ENCODE data around the gene RBFOX2. TPM values are rescaled to one million over a fixed set of nuclear protein-coding genes. Genes with fewer than 3 reads are reported as not detected.
"Not testable (repeated sequence)": the region's sequence is repeated elsewhere in the genome, so short reads cannot be mapped to it uniquely, and the experiment has no call there.

The RBFOX2 gene
- total RNA-seq, 1 donor from 2014 or later = 147 TPM

GRCh38 chr22:35705141-35705540, 323.5 kb downstream of the RBFOX2 start:
- H3K4me1 Mint-ChIP-seq (ENCODE audit: low read depth) = peaks cover 36% of the 10 kb centered on the region
- H3K27me3 Mint-ChIP-seq (ENCODE audit: low read depth) = no peaks in the 10 kb centered on the region
- no peak overlapping the region for H3K4me3 Mint-ChIP-seq (ENCODE audit: unreplicated experiment)
- no peaks in the 10 kb centered on the region for H3K9me3 Mint-ChIP-seq (ENCODE audit: low read depth)
- no peak for TF ChIP-seq CTCF (IDR thresholded peaks at IDR 0.05)
- no peak for DNase-seq (ENCODE audit: low spot score)
- H3K27ac Mint-ChIP-seq (ENCODE audit: unreplicated experiment) = peak overlapping the region; percentile 54
- no peaks in the 10 kb centered on the region for H3K36me3 Mint-ChIP-seq (ENCODE audit: low read depth)

- Mint-ChIP-seq H3K27ac (ENCODE audit: unreplicated experiment) (peak overlapping the region; percentile 49), H3K27me3 (ENCODE audit: low read depth) (no peaks in the 10 kb centered on the region), H3K36me3 (ENCODE audit: low read depth) (no peaks in the 10 kb centered on the region), H3K4me1 (ENCODE audit: low read depth) (peaks cover 30% of the 10 kb centered on the region), H3K9me3 (ENCODE audit: low read depth) (no peaks in the 10 kb centered on the region), H3K4me3 (ENCODE audit: unreplicated experiment) (no peak overlapping the region)
- TF ChIP-seq CTCF (IDR thresholded peaks at IDR 0.05) = no peak
- DNase-seq (ENCODE audit: low spot score) = no peak
These were observed 324.6 kb downstream of the RBFOX2 start for GRCh38 chr22:35703861-35704584.

GRCh38 chr22:35699852-35700251, 328.8 kb downstream of the RBFOX2 start:
- not testable (repeated sequence) for H3K36me3 Mint-ChIP-seq (ENCODE audit: low read depth); H3K9me3 Mint-ChIP-seq (ENCODE audit: low read depth); H3K4me3 Mint-ChIP-seq (ENCODE audit: unreplicated experiment); H3K27ac Mint-ChIP-seq (ENCODE audit: unreplicated experiment); H3K27me3 Mint-ChIP-seq (ENCODE audit: low read depth); DNase-seq (ENCODE audit: low spot score)
- peaks cover 15% of the 10 kb centered on the region for H3K4me1 Mint-ChIP-seq (ENCODE audit: low read depth)

- peaks cover 3% of the 10 kb centered on the region for H3K27me3 Mint-ChIP-seq (ENCODE audit: low read depth)
- no peaks in the 10 kb centered on the region for H3K36me3 Mint-ChIP-seq (ENCODE audit: low read depth)
- no peak overlapping the region for H3K4me3 Mint-ChIP-seq (ENCODE audit: unreplicated experiment)
- H3K4me1 Mint-ChIP-seq (ENCODE audit: low read depth) = no peaks in the 10 kb centered on the region
- DNase-seq (ENCODE audit: low spot score) = no peak
- no peaks in the 10 kb centered on the region for H3K9me3 Mint-ChIP-seq (ENCODE audit: low read depth)
- TF ChIP-seq CTCF (IDR thresholded peaks at IDR 0.05) = no peak
- no peak overlapping the region for H3K27ac Mint-ChIP-seq (ENCODE audit: unreplicated experiment)
These were observed 331.5 kb downstream of the RBFOX2 start for GRCh38 chr22:35697142-35697541.

GRCh38 chr22:35695202-35695601, 333.4 kb downstream of the RBFOX2 start:
- H3K4me3 Mint-ChIP-seq (ENCODE audit: unreplicated experiment) = no peak overlapping the region

More at GRCh38 chr22:35695202-35695601, 333.4 kb downstream of the RBFOX2 start:
- DNase-seq (ENCODE audit: low spot score) = no peak
- H3K27me3 Mint-ChIP-seq (ENCODE audit: low read depth) = peaks cover 5% of the 10 kb centered on the region
- H3K36me3 Mint-ChIP-seq (ENCODE audit: low read depth) = no peaks in the 10 kb centered on the region
- no peaks in the 10 kb centered on the region for H3K9me3 Mint-ChIP-seq (ENCODE audit: low read depth)
- no peak for TF ChIP-seq CTCF (IDR thresholded peaks at IDR 0.05)
- H3K4me1 Mint-ChIP-seq (ENCODE audit: low read depth) = no peaks in the 10 kb centered on the region
- no peak overlapping the region for H3K27ac Mint-ChIP-seq (ENCODE audit: unreplicated experiment)

All from chondrocyte (in vitro differentiated cells).